K562 (cell line): Measurements from ENCODE around the gene PPP6C. TPM values are rescaled to one million over a fixed set of nuclear protein-coding genes. Genes with fewer than 3 reads are reported as not detected.

Experiments
- ATAC-seq: fragments of 200-7000 bp; cut with Tn5 transposase; 3 replicates; pipeline ENCODE4 v1.9.1; 2020; ENCODE audit warnings: moderate library complexity
- BruUV-seq: library from RNA; stranded (reverse); fragments of 400-500 nt; replicated peaks from 2 replicates; lab custom pipeline; 2021; lab: Mats Ljungman, UMichigan
- CTCF ChIA-PET: fragments of 300-600 bp; formaldehyde crosslinking; extraction: SDS; loops from one replicate; lab custom pipeline; 2021; ENCODE audit warnings: low intra/inter-chr PET ratio; lab: Yijun Ruan, JAX
- POLR2A ChIA-PET: fragments of 300-600, 350-650 bp; sonication (Branson Sonifier 250); formaldehyde crosslinking; extraction: SDS; loops from one replicate; lab custom pipeline; 2021; ENCODE audit warnings: antibody characterized with exemption, inconsistent platforms; lab: Yijun Ruan, JAX
- DNase-seq, 4 experiments: peaks; one replicate each; pipeline versions ENCODE4 v3.0.0 to v3.0.0-alpha.2; 2011 to 2018; ENCODE audit warnings: low spot score in 3 of 4, mixed read lengths in 3 of 4; ENCODE audit errors: extremely low read depth in 1 of 4
- FAIRE-seq: peaks from 2 replicates; lab custom pipeline; 2011; peaks lifted over from hg19 to GRCh38; lab: Jason Lieb, UNC
- H2AFZ ChIP-seq: 2 replicates; pipeline ENCODE4 v1.6.0; 2011; ENCODE audit warnings: low read depth, low read length, control low read depth, inconsistent platforms
- H3K27ac ChIP-seq: fragments of 200-600 bp; 3 replicates; pipeline ENCODE4 v1.8.0; 2011; ENCODE audit warnings: low read depth, mild to moderate bottlenecking, control low read depth, inconsistent platforms, low read length, moderate library complexity, mixed read lengths; ENCODE audit errors: extremely low read depth
- H3K27me3 ChIP-seq, 2 experiments: fragments of 300-600 bp in 1 of 2; 2 replicates in 1 of 2; 3 replicates in 1 of 2; pipeline versions ENCODE4 v1.6.0 to v1.8.0; 2011; ENCODE audit warnings: inconsistent platforms in 2 of 2, low read length in 2 of 2, mild to moderate bottlenecking in 1 of 2, mixed read lengths in 1 of 2, moderate library complexity in 1 of 2; ENCODE audit not compliant: control insufficient read depth in 2 of 2, insufficient read depth in 2 of 2
- H3K36me3 ChIP-seq: fragments of 300-600 bp; 3 replicates; pipeline ENCODE4 v1.8.0; 2011; ENCODE audit warnings: mild to moderate bottlenecking, low read length, inconsistent platforms; ENCODE audit not compliant: control insufficient read depth, insufficient read depth
- H3K4me1 ChIP-seq, 2 experiments: fragments of 200-600 bp in 1 of 2; replicated peaks in 1 of 2; 2 replicates in 1 of 2; 3 replicates in 1 of 2; pipeline versions ENCODE4 v1.5.1 to v1.8.0; 2011; ENCODE audit warnings: inconsistent platforms in 2 of 2, low read length in 2 of 2, mild to moderate bottlenecking in 1 of 2, mixed read lengths in 1 of 2, moderate library complexity in 1 of 2; ENCODE audit not compliant: control insufficient read depth in 2 of 2, insufficient read depth in 2 of 2
- H3K4me2 ChIP-seq: 2 replicates; pipeline ENCODE4 v1.6.1; 2011; ENCODE audit warnings: low read length, control low read depth, inconsistent platforms, mixed read lengths; ENCODE audit not compliant: insufficient read depth
- H3K4me3 ChIP-seq: fragments of 200-600 bp; sonication (generic), shearing (Covaris generic); 2 replicates; pipeline ENCODE4 v1.5.1; 2016; ENCODE audit warnings: control low read depth, inconsistent platforms
- H3K79me2 ChIP-seq: fragments of 200-600 bp; 3 replicates; pipeline ENCODE4 v1.8.0; 2011; ENCODE audit warnings: low read length, inconsistent platforms; ENCODE audit not compliant: control insufficient read depth, insufficient read depth
- H3K9ac ChIP-seq, 2 experiments: 2 replicates each; pipeline versions ENCODE4 v1.6.0 to v1.6.1; 2011; ENCODE audit warnings: low read depth in 2 of 2, low read length in 2 of 2, control low read depth in 1 of 2, inconsistent platforms in 1 of 2, mild to moderate bottlenecking in 1 of 2, mixed read lengths in 1 of 2; ENCODE audit not compliant: insufficient read depth in 1 of 2
- H3K9me1 ChIP-seq: one replicate; pipeline ENCODE4 v1.6.0; 2011; ENCODE audit warnings: inconsistent platforms, mild to moderate bottlenecking, low read length, moderate library complexity; ENCODE audit not compliant: control insufficient read depth, insufficient read depth
- H3K9me3 ChIP-seq: replicated peaks from 2 replicates; pipeline ENCODE4 v1.5.1; 2011; ENCODE audit warnings: low read depth, low read length, inconsistent platforms; ENCODE audit not compliant: control insufficient read depth, insufficient read depth
- H4K20me1 ChIP-seq: replicated peaks from 2 replicates; pipeline ENCODE4 v1.6.1; 2011; ENCODE audit warnings: low read length, inconsistent platforms, mixed read lengths; ENCODE audit not compliant: control insufficient read depth, insufficient read depth
- BCLAF1 ChIP-seq, 2 experiments: fragments of 450-650 bp in 1 of 2; IDR thresholded peaks; 2 replicates each; pipeline ENCODE4 v1.6.1; 2011 to 2017; ENCODE audit warnings: low read depth in 2 of 2, antibody characterized with exemption in 1 of 2, borderline replicate concordance in 1 of 2, low read length in 1 of 2, mild to moderate bottlenecking in 1 of 2, mixed read lengths in 1 of 2; ENCODE audit not compliant: control insufficient read depth in 1 of 2
- DPF2 ChIP-seq: fragments of 450-650 bp; IDR thresholded peaks from 2 replicates; pipeline ENCODE4 v1.6.1; 2016
- NR2C2 ChIP-seq, 2 experiments: fragments of 200-800 bp in 1 of 2; sonication (Bioruptor generic) in 1 of 2; sonication (generic) in 1 of 2; formaldehyde crosslinking in 1 of 2; IDR thresholded peaks; 2 replicates each; pipeline versions ENCODE4 v1.6.1 to v1.8.0; 2016 to 2022; ENCODE audit warnings: mild to moderate bottlenecking in 1 of 2, missing compliant biosample characterization in 1 of 2, missing genetic modification characterization in 1 of 2, missing genetic modification reagents in 1 of 2
- PTBP1 ChIP-seq: fragments of 200-400 bp; formaldehyde crosslinking; IDR thresholded peaks from 2 replicates; pipeline ENCODE4 v1.6.1; 2017; ENCODE audit warnings: low read depth, low read length
- TEAD1 ChIP-seq, 2 experiments: fragments of 450-650 bp in 1 of 2; sonication (generic) in 1 of 2; formaldehyde crosslinking; IDR thresholded peaks; 2 replicates each; pipeline versions ENCODE4 v1.4.0 to v1.8.0; 2020 to 2022; ENCODE audit warnings: mild to moderate bottlenecking in 2 of 2, missing genetic modification reagents in 1 of 2
- USF1 ChIP-seq: sonication (generic); formaldehyde crosslinking; IDR thresholded peaks from 2 replicates; pipeline ENCODE4 v1.9.0; 2022; ENCODE audit warnings: mild to moderate bottlenecking, missing genetic modification reagents
- ZNF224 ChIP-seq: sonication (generic); formaldehyde crosslinking; IDR thresholded peaks from 2 replicates; pipeline ENCODE4 v1.8.0; 2022; ENCODE audit warnings: mild to moderate bottlenecking, missing genetic modification reagents
- ZNF24 ChIP-seq: fragments of 450-650 bp; IDR thresholded peaks from 2 replicates; pipeline ENCODE4 v1.6.1; 2016
- ZNF57 ChIP-seq: fragments of 450-650 bp; formaldehyde crosslinking; IDR thresholded peaks from 2 replicates; pipeline ENCODE4 v1.4.0; 2020; ENCODE audit warnings: mild to moderate bottlenecking, moderate library complexity
- WGBS: fragments of 100-300 bp; shearing (Covaris generic); methylation state at CpG from one replicate; pipeline ENCODE4 v1.1.6; 2016; ENCODE audit warnings: low coverage, mixed read lengths; ENCODE audit not compliant: insufficient coverage; ENCODE audit errors: missing lambda C conversion rate; 5-methylcytosine and 5-hydroxymethylcytosine counted together
- in situ Hi-C: fragments of 300-500 bp; cut with MboI; formaldehyde crosslinking; loops from 4 replicates; pipeline ENCODE4 v1.15.0; 2018; ENCODE audit warnings: inconsistent platforms, mixed read lengths
- intact Hi-C: fragments of 100-400 bp; cut with micrococcal nuclease; formaldehyde crosslinking; loops from 2 replicates; pipeline ENCODE4 v1.14.2; 2022
- polyA plus RNA-seq, 8 experiments: library from polyadenylated mRNA; depleted of rRNA in 4 of 8; stranded (reverse) in 5 of 8; unstranded in 3 of 8; fragments of >200 nt; fragmentation: Nextera tagmentation in 2 of 8; fragmentation: Illumina TruSeq in 1 of 8; extraction: Ambion mirVana in 2 of 8; extraction: Trizol in 1 of 8; gene quantifications; 2 replicates each; pipeline versions ENCODE4 v1.2.1 to v1.2.3, GENCODE V29; 2011 to 2014; ENCODE audit warnings: inconsistent platforms in 1 of 8, missing spikeins in 1 of 8
- total RNA-seq, 7 experiments: library from RNA; depleted of rRNA in 6 of 7; stranded (reverse); fragments of >200 nt in 6 of 7; fragmentation: Illumina TruSeq in 2 of 7; extraction: Trizol in 2 of 7; gene quantifications; 2 replicates each; pipeline versions ENCODE4 v1.2.1 to v1.2.3, GENCODE V29; 2011 to 2021; ENCODE audit warnings: low replicate concordance in 1 of 7
- TF ChIP-seq, protein P1 (sequence below): fragments of 250-450 bp; sonication (Bioruptor Pico); IDR thresholded peaks from 2 replicates; pipeline ENCODE4 v1.4.0; 2020; ENCODE audit warnings: mild to moderate bottlenecking, moderate library complexity, borderline replicate concordance

PPP6C gene
- total and polyA plus RNA-seq, 9 of the 15 experiments (the other 6 are each of a cell fraction or from before 2014, with no cell fraction given), result 18.8 to 44.8 (median 38.3) TPM

- TF ChIP-seq BCLAF1 (IDR thresholded peaks at IDR 0.05; ENCODE audit: borderline replicate concordance in 1 of 2, control insufficient read depth in 1 of 2, low read depth in 2 of 2, low read length in 1 of 2) (peak in 1 of 2 experiments; percentile 75; a peak in 1 of 4 replicates), DPF2 (0 out of 2 replicates have a peak, but pooled peaks have one; percentile 20), ZNF24 (peak; percentile 66; the same call in 1 of the 2 replicates)
Measured at GRCh38 chr9:125189361-125190289, at the start of gene PPP6C (continued).

GRCh38 chr9:125238915-125239446 lies 49.4 kb upstream of the PPP6C start:
- FAIRE-seq (no peak), DNase-seq (peak in 1 of 4 experiments; percentile 19), ATAC-seq (no peak)
- intact Hi-C loops (no loop called here), in situ Hi-C loops (no loop called here)
- H3K4me3 ChIP-seq, result peak overlapping the region; percentile 92
- H3K36me3 ChIP-seq, result peaks cover 67% of the 10 kb centered on the region
- 17% methylated on average over 14 of the region's 14 CpGs for WGBS
- peak overlapping the region; percentile 84 to 96; a peak in 3 of 4 replicates for H3K9ac ChIP-seq
- H2AFZ ChIP-seq, result no peak overlapping the region
- H3K9me1 ChIP-seq, result no peaks in the 10 kb centered on the region
- BruUV-seq, result no TSS peak
- peaks cover 60% of the 10 kb centered on the region for H4K20me1 ChIP-seq
- peak overlapping the region; percentile 52 for H3K27ac ChIP-seq
- peaks cover 70% of the 10 kb centered on the region for H3K79me2 ChIP-seq
- H3K9me3 ChIP-seq, result no peaks in the 10 kb centered on the region
- H3K4me2 ChIP-seq, result peak overlapping the region; percentile 97
- no peaks in the 10 kb centered on the region; a peak in 1 of 5 replicates for H3K27me3 ChIP-seq
- ChIA-PET POLR2A (interaction anchor here (0.7 to 6.2 kb wide), 8 partner anchors 15 to 130 kb away, joined by 3 to 75 read pairs (median 4); no protein-coding TSS in a partner anchor), CTCF (no interaction called here)
- peaks cover 19 to 31% of the 10 kb centered on the region in 2 experiments; a peak in 4 of 5 replicates for H3K4me1 ChIP-seq
- TF ChIP-seq ZNF57 (CRISPR knock-in tag) (no peak), TEAD1 (CRISPR knock-in tag; IDR thresholded peaks at IDR 0.05) (0 out of 4 replicates have a peak, but pooled peaks of 1 of the 2 experiments have one; percentile 50), USF1 (CRISPR knock-in tag) (no peak), PTBP1 (no peak), NR2C2 (CRISPR knock-in tag; IDR thresholded peaks at IDR 0.05) (0 out of 2 replicates have a peak, but pooled peaks have one; percentile 11), NR2C2 (tag; IDR thresholded peaks at IDR 0.05) (no peak), ZNF224 (CRISPR knock-in tag) (no peak)
- TF ChIP-seq, protein P1, sequence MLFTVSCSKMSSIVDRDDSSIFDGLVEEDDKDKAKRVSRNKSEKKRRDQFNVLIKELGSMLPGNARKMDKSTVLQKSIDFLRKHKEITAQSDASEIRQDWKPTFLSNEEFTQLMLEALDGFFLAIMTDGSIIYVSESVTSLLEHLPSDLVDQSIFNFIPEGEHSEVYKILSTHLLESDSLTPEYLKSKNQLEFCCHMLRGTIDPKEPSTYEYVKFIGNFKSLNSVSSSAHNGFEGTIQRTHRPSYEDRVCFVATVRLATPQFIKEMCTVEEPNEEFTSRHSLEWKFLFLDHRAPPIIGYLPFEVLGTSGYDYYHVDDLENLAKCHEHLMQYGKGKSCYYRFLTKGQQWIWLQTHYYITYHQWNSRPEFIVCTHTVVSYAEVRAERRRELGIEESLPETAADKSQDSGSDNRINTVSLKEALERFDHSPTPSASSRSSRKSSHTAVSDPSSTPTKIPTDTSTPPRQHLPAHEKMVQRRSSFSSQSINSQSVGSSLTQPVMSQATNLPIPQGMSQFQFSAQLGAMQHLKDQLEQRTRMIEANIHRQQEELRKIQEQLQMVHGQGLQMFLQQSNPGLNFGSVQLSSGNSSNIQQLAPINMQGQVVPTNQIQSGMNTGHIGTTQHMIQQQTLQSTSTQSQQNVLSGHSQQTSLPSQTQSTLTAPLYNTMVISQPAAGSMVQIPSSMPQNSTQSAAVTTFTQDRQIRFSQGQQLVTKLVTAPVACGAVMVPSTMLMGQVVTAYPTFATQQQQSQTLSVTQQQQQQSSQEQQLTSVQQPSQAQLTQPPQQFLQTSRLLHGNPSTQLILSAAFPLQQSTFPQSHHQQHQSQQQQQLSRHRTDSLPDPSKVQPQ (CRISPR knock-in tag), result no peak
